B cell (primary cell): ENCODE measurements around the gene TENT4A. TPM values are rescaled to one million over a fixed set of nuclear protein-coding genes. Genes with fewer than 3 reads are reported as not detected.

ENCODE experiments used
- ATAC-seq: fragments of 200-7000 bp; cut with Tn5 transposase; one replicate; pipeline ENCODE4 v1.10.0; 2021; ENCODE audit warnings: low read depth, mild to moderate bottlenecking, moderate number of reproducible peaks, moderate library complexity
- CTCF ChIA-PET: fragments of 350-600 bp; sonication (Branson Sonifier 250); formaldehyde crosslinking; loops from one replicate; lab custom pipeline; 2021; ENCODE audit warnings: antibody characterized with exemption, inconsistent platforms; lab: Charles Lee
- POLR2A ChIA-PET: fragments of 350-600 bp; sonication (Branson Sonifier 250); formaldehyde crosslinking; loops from one replicate; lab custom pipeline; 2021; ENCODE audit warnings: antibody characterized with exemption; lab: Charles Lee
- DNase-seq: peaks from one replicate; pipeline ENCODE4 v3.0.0; 2013
- H2AFZ ChIP-seq: 2 replicates; pipeline ENCODE4 v1.6.1; 2012; ENCODE audit warnings: mild to moderate bottlenecking, low read depth, low read length; ENCODE audit not compliant: insufficient read depth, poor library complexity, severe bottlenecking
- H3K27ac ChIP-seq, 2 donors: 1 replicate in 1 of 2; 2 replicates in 1 of 2; pipeline ENCODE4 v1.5.1; 2012 to 2013; ENCODE audit warnings: low read length in 2 of 2, mild to moderate bottlenecking in 2 of 2, moderate library complexity in 1 of 2
- H3K27me3 ChIP-seq, 4 experiments: fragments of 200-600 bp in 1 of 4; sonication (generic) in 1 of 4; replicated peaks in 1 of 4; 1 replicate in 2 of 4; 2 replicates in 2 of 4; pipeline versions ENCODE4 v1.6.1 to v1.7.0; 2013 to 2016; ENCODE audit warnings: low read length in 3 of 4, mild to moderate bottlenecking in 2 of 4, mixed read lengths in 1 of 4, moderate library complexity in 1 of 4; ENCODE audit not compliant: insufficient read depth in 4 of 4, control insufficient read depth in 3 of 4; ENCODE audit errors: control extremely low read depth in 1 of 4
- H3K36me3 ChIP-seq, 2 experiments: replicated peaks in 1 of 2; 1 replicate in 1 of 2; 2 replicates in 1 of 2; pipeline versions ENCODE4 v1.6.1 to v1.7.1; 2013; ENCODE audit warnings: low read length in 1 of 2; ENCODE audit not compliant: insufficient read depth in 2 of 2, control insufficient read depth in 1 of 2; ENCODE audit errors: control extremely low read depth in 1 of 2, extremely low read depth in 1 of 2
- H3K4me1 ChIP-seq, 2 donors: fragments of 200-600 bp in 1 of 2; sonication (generic) in 1 of 2; 1 replicate in 1 of 2; 2 replicates in 1 of 2; pipeline versions ENCODE4 v1.5.1 to v1.6.1; 2013 to 2017; ENCODE audit warnings: low read length in 2 of 2; ENCODE audit not compliant: control insufficient read depth in 2 of 2, insufficient read depth in 2 of 2
- H3K4me2 ChIP-seq: replicated peaks from 2 replicates; pipeline ENCODE3; 2012; ENCODE audit warnings: mild to moderate bottlenecking, low read depth, low read length; ENCODE audit not compliant: poor library complexity, severe bottlenecking
- H3K4me3 ChIP-seq, 5 experiments: fragments of 200-600 bp in 1 of 5; sonication (generic) in 1 of 5; 1 replicate in 3 of 5; 2 replicates in 2 of 5; pipeline versions ENCODE4 v1.5.1 to v1.7.0; 2011 to 2016; ENCODE audit warnings: low read length in 4 of 5, mild to moderate bottlenecking in 4 of 5, low read depth in 2 of 5, control low read depth in 1 of 5, moderate library complexity in 1 of 5; ENCODE audit not compliant: insufficient read depth in 1 of 5; ENCODE audit errors: control extremely low read depth in 1 of 5, extremely low read depth in 1 of 5
- H3K79me2 ChIP-seq: fragments of 200-600 bp; sonication (generic); one replicate; pipeline ENCODE4 v1.6.0; 2016; ENCODE audit warnings: low read length; ENCODE audit not compliant: control insufficient read depth, insufficient read depth
- H3K9ac ChIP-seq: fragments of 200-600 bp; sonication (generic); 2 replicates; pipeline ENCODE4 v1.6.1; 2017; ENCODE audit warnings: mild to moderate bottlenecking, low read length, moderate library complexity
- H3K9me3 ChIP-seq, 3 donors: one replicate each; pipeline versions ENCODE4 v1.6.1 to v1.7.1; 2013; ENCODE audit warnings: low read length in 2 of 3; ENCODE audit not compliant: control insufficient read depth in 2 of 3, insufficient read depth in 1 of 3; ENCODE audit errors: control extremely low read depth in 1 of 3
- H4K20me1 ChIP-seq: 2 replicates; pipeline ENCODE4 v1.6.0; 2012; ENCODE audit warnings: mild to moderate bottlenecking, low read length; ENCODE audit not compliant: insufficient read depth, control insufficient read depth, poor library complexity, severe bottlenecking
- H3K27ac Mint-ChIP-seq: one replicate; pipeline ENCODE4 v1.8.0; 2021; ENCODE audit warnings: mixed read lengths
- H3K27me3 Mint-ChIP-seq: one replicate; pipeline ENCODE4 v1.8.0; 2021; ENCODE audit warnings: mixed read lengths
- H3K4me1 Mint-ChIP-seq: one replicate; pipeline ENCODE4 v1.8.0; 2021; ENCODE audit warnings: mixed read lengths
- H3K4me3 Mint-ChIP-seq: one replicate; pipeline ENCODE4 v1.8.0; 2021; ENCODE audit warnings: mixed read lengths
- H3K9me3 Mint-ChIP-seq: one replicate; pipeline ENCODE4 v1.8.0; 2022; ENCODE audit warnings: mixed read lengths; ENCODE audit not compliant: insufficient read depth
- CTCF ChIP-seq: fragments of 200-600 bp; IDR thresholded peaks from one replicate; pipeline ENCODE4 v1.8.0; 2022; ENCODE audit warnings: antibody characterized with exemption, mild to moderate bottlenecking
- EZH2 ChIP-seq: IDR thresholded peaks from 2 replicates; pipeline ENCODE4 v1.6.1; 2012; ENCODE audit warnings: borderline replicate concordance, low read depth, mild to moderate bottlenecking, moderate library complexity, low read length; ENCODE audit not compliant: insufficient read depth, poor library complexity, severe bottlenecking
- WGBS: methylation state at CpG from one replicate; pipeline ENCODE4 v1.1.5; 2013; ENCODE audit warnings: missing lambda C conversion rate; ENCODE audit not compliant: insufficient coverage; 5-methylcytosine and 5-hydroxymethylcytosine counted together
- intact Hi-C: fragments of 100-400 bp; cut with micrococcal nuclease; formaldehyde crosslinking; loops from one replicate; pipeline ENCODE4 v1.10.0; 2022
- polyA plus RNA-seq: library from polyadenylated mRNA; depleted of rRNA; stranded (reverse); fragments of >200 nt; gene quantifications from 2 replicates; pipeline ENCODE4 v1.2.3, GENCODE V29; 2012
- total RNA-seq, 2 donors: library from RNA; stranded (reverse); fragments of 120-200 nt in 1 of 2; gene quantifications; 1 replicate in 1 of 2; 2 replicates in 1 of 2; pipeline versions ENCODE4 v1.2.3 to v1.2.4, GENCODE V29; 2013 to 2022

Gene TENT4A
- total and polyA plus RNA-seq, 2 donors (not counting 1 experiment from before 2014, with no cell fraction given): 18.5 to 63.6 TPM

DNA sequence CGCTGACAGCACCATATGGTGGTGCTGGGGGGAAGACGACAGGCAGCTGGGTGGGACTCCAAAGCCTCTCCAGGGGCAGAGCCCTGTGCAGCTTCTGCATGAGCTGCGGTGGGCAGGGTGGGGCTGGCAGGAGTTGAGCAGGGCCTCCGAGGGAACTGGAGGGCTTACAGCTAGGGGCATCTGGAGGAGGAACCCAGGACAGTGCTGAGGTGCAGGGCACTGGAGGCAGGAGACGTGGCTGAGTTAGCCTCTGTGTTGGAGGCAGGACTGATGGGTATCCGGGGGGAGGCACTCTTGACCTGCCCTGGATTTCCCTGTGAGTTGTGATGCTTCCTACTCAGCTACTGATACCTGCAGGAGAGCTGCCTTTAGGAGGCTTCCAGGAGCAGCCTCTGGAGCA is 45.0 kb downstream of the TENT4A start:
- Mint-ChIP-seq H3K9me3 (no peaks in the 10 kb centered on the region), H3K27ac (no peak overlapping the region), H3K27me3 (no peaks in the 10 kb centered on the region), H3K4me3 (no peak overlapping the region), H3K4me1 (no peaks in the 10 kb centered on the region)
- no peak overlapping the region for H3K9ac ChIP-seq
- intact Hi-C loops: no loop called here
- no peaks in the 10 kb centered on the region for H4K20me1 ChIP-seq
- H3K9me3 ChIP-seq: peaks cover 0 to 3% (median 2%) of the 10 kb centered on the region in 3 donors
- ATAC-seq: no peak
- no peak for DNase-seq
- no peaks in the 10 kb centered on the region for H3K4me1 ChIP-seq
- H3K27me3 ChIP-seq: no peaks in the 10 kb centered on the region
- H3K4me2 ChIP-seq: no peak overlapping the region
- H2AFZ ChIP-seq: no peak overlapping the region
- no peak overlapping the region for H3K27ac ChIP-seq
- H3K36me3 ChIP-seq: peaks cover 4 to 46% of the 10 kb centered on the region in 2 experiments
- 90% methylated on average over 6 of the region's 6 CpGs for WGBS
- ChIA-PET POLR2A (no interaction called here), CTCF (interaction anchor here (0.6 to 1.2 kb wide), 2 partner anchors 11 to 1166 kb away, joined by 4 to 6 read pairs; no protein-coding TSS in a partner anchor)
- TF ChIP-seq CTCF: no peak
- no peak for TF ChIP-seq EZH2
- H3K79me2 ChIP-seq: no peaks in the 10 kb centered on the region
- H3K4me3 ChIP-seq: no peak overlapping the region

DNA sequence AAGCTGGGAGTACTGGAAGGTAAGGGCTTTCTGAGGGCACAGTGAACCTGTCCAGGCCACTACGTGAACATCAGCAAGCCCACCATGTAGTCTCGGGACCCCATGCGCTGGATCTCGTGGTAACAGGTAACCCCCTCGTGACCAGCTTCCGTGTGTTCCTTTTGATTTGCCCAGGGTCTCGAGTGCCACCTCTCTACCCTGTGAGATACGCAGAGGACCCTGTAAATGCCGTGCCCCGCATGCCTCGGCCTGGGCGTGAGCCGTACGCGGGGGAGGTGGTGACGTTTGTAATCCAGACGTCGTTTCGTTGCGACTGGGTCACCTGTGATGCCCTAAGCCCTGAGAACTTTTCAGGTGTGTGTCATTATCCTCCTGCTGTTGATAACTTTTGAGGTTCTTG is 45.5 kb downstream of the TENT4A start:
- Mint-ChIP-seq H3K4me3 (no peak overlapping the region), H3K27me3 (no peaks in the 10 kb centered on the region), H3K4me1 (no peaks in the 10 kb centered on the region), H3K9me3 (no peaks in the 10 kb centered on the region), H3K27ac (no peak overlapping the region)
- no peaks in the 10 kb centered on the region for H3K79me2 ChIP-seq
- H3K9me3 ChIP-seq: peaks cover 0 to 3% (median 2%) of the 10 kb centered on the region in 3 donors
- no peak for TF ChIP-seq CTCF
- peaks cover 2 to 41% of the 10 kb centered on the region in 2 experiments for H3K36me3 ChIP-seq
- H4K20me1 ChIP-seq: no peaks in the 10 kb centered on the region
- ATAC-seq: no peak
- no peaks in the 10 kb centered on the region for H3K27me3 ChIP-seq
- WGBS: 98% methylated on average over 15 of the region's 20 CpGs
- H3K4me2 ChIP-seq: no peak overlapping the region
- ChIA-PET CTCF (interaction anchor here (0.6 to 1.2 kb wide), 2 partner anchors 11 to 1166 kb away, joined by 4 to 6 read pairs; no protein-coding TSS in a partner anchor), POLR2A (no interaction called here)
- intact Hi-C loops: no loop called here
- H3K27ac ChIP-seq: no peak overlapping the region
- DNase-seq: no peak
- H3K4me1 ChIP-seq: no peaks in the 10 kb centered on the region
- no peak overlapping the region for H2AFZ ChIP-seq
- no peak overlapping the region for H3K9ac ChIP-seq
- no peak overlapping the region for H3K4me3 ChIP-seq
